Dermis lymphatic vessel endothelial cell (primary cell): ENCODE results near the gene AZI2. TPM values are rescaled to one million over a fixed set of nuclear protein-coding genes. Genes with fewer than 3 reads are reported as not detected.

Experiments used
- total RNA-seq: library from RNA; depleted of rRNA; stranded (reverse); fragments of >200 nt; gene quantifications from 2 replicates; pipeline ENCODE4 v1.2.1, GENCODE V29; 2014

AZI2 gene, protein sequence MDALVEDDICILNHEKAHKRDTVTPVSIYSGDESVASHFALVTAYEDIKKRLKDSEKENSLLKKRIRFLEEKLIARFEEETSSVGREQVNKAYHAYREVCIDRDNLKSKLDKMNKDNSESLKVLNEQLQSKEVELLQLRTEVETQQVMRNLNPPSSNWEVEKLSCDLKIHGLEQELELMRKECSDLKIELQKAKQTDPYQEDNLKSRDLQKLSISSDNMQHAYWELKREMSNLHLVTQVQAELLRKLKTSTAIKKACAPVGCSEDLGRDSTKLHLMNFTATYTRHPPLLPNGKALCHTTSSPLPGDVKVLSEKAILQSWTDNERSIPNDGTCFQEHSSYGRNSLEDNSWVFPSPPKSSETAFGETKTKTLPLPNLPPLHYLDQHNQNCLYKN
- 33.1 and 48.4 TPM in 2 replicates for total RNA-seq

DNA sequence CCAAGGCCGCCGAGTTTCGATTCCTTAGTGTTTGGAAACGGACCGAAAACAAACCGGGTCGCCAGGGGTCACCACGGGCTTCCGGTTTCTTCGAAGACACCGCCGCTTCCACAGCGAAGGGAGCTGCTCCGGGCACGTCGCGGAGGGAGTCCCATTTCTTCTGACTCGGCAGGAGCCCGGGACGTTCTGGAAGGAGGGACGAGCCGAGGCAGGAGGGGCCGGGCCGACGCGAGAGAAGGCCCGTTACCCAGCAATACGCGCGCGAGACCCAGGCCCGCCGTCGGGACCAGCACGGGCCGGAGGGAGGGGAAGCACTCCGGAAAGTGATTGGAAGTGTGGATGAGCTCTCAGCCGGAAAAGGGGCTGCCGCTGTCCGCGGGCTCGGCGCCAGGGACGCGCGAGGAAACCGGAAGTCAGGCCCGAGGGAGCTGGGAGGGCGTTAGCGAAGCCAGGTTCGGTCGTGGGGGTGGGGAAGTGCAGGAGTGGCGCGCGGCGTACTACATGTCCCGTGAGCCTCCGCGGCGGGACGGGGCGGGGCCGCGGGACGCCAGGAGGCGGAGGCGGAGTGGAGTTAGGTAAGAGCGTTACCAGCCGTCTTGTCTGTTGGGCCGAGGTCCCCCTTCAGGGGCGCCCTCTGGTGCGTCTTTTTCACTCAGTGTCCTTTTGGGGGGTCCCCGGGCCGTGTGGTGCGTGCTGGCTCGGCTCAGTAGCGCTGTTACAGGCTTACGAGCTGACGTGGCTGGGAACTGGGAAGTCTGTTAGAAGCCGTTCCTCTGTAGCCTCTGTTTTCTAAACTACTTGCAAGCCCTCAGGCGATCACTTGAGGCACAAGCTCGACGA, at the start of gene AZI2, which contains the start of gene ZCWPW2:
AZI2 (minus strand) TSS at position 196 of the 840 bp plus-strand sequence. CDS start 8,207 bp downstream, outside the sequence.
ZCWPW2 (plus strand) TSS at position 93 of the 840 bp plus-strand sequence. CDS start 64,348 bp downstream, outside the sequence.

Other genes starting within 250 kb of the AZI2 start
- 3.5 and 4.4 TPM in 2 replicates for gene CMC1, start 107.2 kb downstream of the AZI2 start, total RNA-seq
- gene ZCWPW2, start 103 bp downstream of the AZI2 start, total RNA-seq: 0.22 and 0.43 TPM in 2 replicates